Measurements from ENCODE around the gene CLCC1.
"Not testable (repeated sequence)": the region's sequence is repeated elsewhere in the genome, so short reads cannot be mapped to it uniquely, and the experiment has no call there.

Gene CLCC1

DNA sequence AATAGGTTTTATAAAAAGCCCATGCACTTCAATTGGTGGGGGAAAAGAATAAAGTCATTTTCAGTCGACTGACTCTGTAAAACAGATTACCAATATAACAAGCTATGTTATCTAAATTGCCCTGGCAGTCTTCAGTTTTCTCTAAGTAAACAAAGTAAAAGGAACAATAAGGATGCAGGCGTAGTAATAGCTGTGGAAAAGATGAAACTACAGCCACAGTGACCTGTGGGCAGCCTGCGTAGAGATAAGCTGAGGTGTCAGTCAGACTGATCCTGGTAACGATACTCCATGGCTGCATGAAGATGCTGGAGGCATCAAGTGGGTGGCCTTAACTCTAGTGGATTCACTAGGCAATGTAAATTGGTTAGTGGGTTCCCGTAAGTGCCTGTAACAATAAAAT, 29.3 kb downstream of the CLCC1 start:
- CTCF ChIA-PET, result interaction anchor here (0.6 to 1.3 kb wide), 3 partner anchors 10 to 36 kb away, joined by 3 to 4 read pairs (median 3); no protein-coding TSS in a partner anchor
- TF ChIP-seq, protein P1, sequence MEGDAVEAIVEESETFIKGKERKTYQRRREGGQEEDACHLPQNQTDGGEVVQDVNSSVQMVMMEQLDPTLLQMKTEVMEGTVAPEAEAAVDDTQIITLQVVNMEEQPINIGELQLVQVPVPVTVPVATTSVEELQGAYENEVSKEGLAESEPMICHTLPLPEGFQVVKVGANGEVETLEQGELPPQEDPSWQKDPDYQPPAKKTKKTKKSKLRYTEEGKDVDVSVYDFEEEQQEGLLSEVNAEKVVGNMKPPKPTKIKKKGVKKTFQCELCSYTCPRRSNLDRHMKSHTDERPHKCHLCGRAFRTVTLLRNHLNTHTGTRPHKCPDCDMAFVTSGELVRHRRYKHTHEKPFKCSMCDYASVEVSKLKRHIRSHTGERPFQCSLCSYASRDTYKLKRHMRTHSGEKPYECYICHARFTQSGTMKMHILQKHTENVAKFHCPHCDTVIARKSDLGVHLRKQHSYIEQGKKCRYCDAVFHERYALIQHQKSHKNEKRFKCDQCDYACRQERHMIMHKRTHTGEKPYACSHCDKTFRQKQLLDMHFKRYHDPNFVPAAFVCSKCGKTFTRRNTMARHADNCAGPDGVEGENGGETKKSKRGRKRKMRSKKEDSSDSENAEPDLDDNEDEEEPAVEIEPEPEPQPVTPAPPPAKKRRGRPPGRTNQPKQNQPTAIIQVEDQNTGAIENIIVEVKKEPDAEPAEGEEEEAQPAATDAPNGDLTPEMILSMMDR (IDR thresholded peaks at IDR 0.05; ENCODE audit: control extremely low read depth, extremely low read depth, low read depth, missing control alignments), result no peak
- POLR2A ChIA-PET, result no interaction called here
- DNase-seq (ENCODE audit: extremely low spot score), result no peak

DNA sequence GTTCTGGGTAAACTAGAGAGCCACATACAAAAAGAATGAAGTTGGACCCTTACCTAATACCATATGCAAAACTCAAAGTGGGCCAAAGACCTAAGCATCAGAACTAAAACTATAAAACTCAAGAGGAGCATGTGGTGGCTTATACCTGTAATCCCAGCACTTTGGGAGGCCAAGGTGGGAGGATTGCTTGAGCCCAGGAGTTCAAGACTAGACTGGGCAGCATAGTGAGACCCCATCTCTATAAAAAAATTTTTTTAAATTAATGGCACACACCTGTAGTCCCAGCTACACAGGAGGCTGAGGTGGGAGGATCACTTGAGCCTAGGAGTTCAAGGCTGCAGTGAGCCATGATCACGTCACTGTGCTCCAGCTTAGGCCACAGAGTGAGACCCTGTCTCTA, 35.7 kb downstream of the CLCC1 start:
- CTCF ChIA-PET, result interaction anchor here (1.1 kb wide), 1 partner anchor 100 kb away, joined by 4 read pairs; no protein-coding TSS in a partner anchor
- DNase-seq (ENCODE audit: extremely low spot score); POLR2A ChIA-PET: not testable (repeated sequence)

DNA sequence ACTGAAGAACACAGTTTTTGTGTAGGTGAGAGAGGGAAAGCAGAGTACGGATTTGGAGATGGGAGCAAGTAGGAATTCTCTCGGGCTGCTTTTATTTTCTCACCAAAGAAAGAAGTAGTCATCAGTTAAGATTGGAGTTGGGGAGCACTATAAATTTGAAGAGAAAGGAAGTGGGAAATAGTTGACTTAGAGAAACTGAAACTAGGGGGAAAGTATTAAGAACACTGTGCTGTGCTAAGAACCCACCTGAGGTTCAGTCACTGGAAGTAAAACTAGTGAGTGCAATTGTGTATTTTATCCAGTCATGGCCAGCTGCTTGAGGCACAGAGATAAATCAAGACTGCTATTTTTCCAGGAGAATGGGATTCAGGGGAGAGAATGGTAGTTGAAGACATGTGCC, 37.4 kb downstream of the CLCC1 start:
- ChIA-PET POLR2A (no interaction called here), CTCF (interaction anchor here (1.4 kb wide), 1 partner anchor 13 kb away, joined by 4 read pairs; no protein-coding TSS in a partner anchor)
- peak; percentile 15 for DNase-seq (ENCODE audit: extremely low spot score)
- TF ChIP-seq, protein P1 (IDR thresholded peaks at IDR 0.05; ENCODE audit: control extremely low read depth, extremely low read depth, low read depth, missing control alignments), result no peak

DNA sequence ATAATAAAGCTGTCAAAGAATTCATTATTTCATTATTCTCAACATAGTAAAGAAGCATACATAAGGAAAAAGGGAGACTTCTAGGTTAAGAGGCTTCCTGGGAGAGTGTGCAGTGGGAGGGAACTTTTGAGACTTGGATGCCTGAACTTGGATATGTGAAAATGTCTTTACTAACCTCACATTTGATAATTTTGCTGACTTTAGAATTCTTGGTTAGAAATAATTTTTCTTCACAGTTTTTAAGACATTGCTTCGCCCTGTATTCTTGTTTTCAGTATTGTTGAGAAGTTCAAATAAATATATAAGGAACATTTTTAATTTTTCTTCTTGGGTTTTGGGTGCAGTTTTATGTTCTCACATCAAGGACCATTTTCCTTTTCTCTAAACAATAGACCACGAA, 46.5 kb downstream of the CLCC1 start:
- TF ChIP-seq, protein P1 (IDR thresholded peaks at IDR 0.05; ENCODE audit: control extremely low read depth, extremely low read depth, low read depth, missing control alignments), result no peak
- ChIA-PET CTCF (interaction anchor here (1.0 to 1.5 kb wide), 2 partner anchors 17 kb away, joined by 3 to 4 read pairs; no protein-coding TSS in a partner anchor), POLR2A (no interaction called here)
- no peak for DNase-seq (ENCODE audit: extremely low spot score)
